Vagina (tissue), 2 donors: ENCODE data around the gene RIIAD1.

Experiments used
- POLR2A ChIP-seq, 2 donors: fragments of 450-650 bp; IDR thresholded peaks; one replicate each; pipeline ENCODE4 v1.6.1; 2017; ENCODE audit warnings: antibody characterized with exemption in 2 of 2, mild to moderate bottlenecking in 2 of 2, moderate library complexity in 2 of 2
- POLR2AphosphoS5 ChIP-seq, 2 donors: sonication (generic); formaldehyde crosslinking; IDR thresholded peaks; one replicate each; pipeline ENCODE4 v1.9.0; 2017; ENCODE audit warnings: antibody characterized with exemption in 2 of 2, mild to moderate bottlenecking in 2 of 2, low read depth in 1 of 2; ENCODE audit not compliant: insufficient read depth in 1 of 2
- TF ChIP-seq, protein P1 (sequence below), 3 experiments: fragments of 450-650 bp in 2 of 3; fragments of 200-600 bp in 1 of 3; sonication (generic) in 1 of 3; IDR thresholded peaks; one replicate each; pipeline ENCODE4 v1.5.1; 2017 to 2019; ENCODE audit warnings: antibody characterized with exemption in 3 of 3, mild to moderate bottlenecking in 2 of 3, moderate library complexity in 2 of 3

DNA sequence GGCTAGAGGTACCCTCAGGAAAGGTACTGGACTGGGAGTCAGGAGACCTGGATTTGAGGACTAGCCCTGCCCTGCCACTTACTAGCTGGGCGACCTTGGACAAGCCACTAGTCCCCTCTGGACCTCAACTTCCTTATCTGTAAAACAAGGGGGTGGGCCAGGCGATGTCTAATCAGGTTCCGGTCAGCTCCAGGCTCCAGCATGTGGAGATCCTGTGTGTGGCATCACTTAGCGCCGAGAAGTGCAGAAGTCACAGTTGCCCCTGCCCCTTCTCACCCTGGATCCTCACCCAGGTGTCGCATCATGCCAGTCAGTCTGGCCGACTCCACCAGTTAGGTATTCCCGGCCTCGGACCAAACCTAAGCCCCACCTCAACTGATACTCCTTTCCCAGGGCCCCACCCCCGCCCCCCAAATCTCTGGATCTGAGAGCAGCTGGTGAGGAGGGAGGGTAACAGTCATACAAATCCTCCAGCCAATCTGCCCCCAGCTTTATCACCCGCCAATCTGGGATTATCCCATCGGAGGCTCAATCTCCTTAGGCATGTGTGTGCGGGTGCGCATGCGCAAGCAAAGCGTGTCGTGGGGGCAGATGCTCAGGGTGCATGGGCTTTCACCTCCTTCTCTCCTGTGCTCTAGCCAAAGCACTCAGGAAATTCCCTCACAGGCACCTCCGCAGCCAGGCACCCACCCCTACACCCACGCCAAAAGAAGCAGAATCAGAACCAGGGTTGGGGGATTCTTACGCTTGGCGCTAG is 10.1 kb upstream of the RIIAD1 start:
- no peak for TF ChIP-seq POLR2A (IDR thresholded peaks at IDR 0.05)
- TF ChIP-seq, protein P1, sequence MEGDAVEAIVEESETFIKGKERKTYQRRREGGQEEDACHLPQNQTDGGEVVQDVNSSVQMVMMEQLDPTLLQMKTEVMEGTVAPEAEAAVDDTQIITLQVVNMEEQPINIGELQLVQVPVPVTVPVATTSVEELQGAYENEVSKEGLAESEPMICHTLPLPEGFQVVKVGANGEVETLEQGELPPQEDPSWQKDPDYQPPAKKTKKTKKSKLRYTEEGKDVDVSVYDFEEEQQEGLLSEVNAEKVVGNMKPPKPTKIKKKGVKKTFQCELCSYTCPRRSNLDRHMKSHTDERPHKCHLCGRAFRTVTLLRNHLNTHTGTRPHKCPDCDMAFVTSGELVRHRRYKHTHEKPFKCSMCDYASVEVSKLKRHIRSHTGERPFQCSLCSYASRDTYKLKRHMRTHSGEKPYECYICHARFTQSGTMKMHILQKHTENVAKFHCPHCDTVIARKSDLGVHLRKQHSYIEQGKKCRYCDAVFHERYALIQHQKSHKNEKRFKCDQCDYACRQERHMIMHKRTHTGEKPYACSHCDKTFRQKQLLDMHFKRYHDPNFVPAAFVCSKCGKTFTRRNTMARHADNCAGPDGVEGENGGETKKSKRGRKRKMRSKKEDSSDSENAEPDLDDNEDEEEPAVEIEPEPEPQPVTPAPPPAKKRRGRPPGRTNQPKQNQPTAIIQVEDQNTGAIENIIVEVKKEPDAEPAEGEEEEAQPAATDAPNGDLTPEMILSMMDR (IDR thresholded peaks at IDR 0.05) = no peak
- TF ChIP-seq POLR2AphosphoS5 (IDR thresholded peaks at IDR 0.05; ENCODE audit: insufficient read depth in 1 of 2, low read depth in 1 of 2) = no peak
